Activated gamma-delta T cell (primary cell): ENCODE measurements around the gene RGS10.
"Not testable (repeated sequence)": the region's sequence is repeated elsewhere in the genome, so short reads cannot be mapped to it uniquely, and the experiment has no call there.

Experiments
- DNase-seq: peaks from one replicate; lab custom pipeline; 2025; lab: John Stamatoyannopoulos, UW

Gene RGS10

GRCh38 chr10:119469325-119469707, 73.2 kb downstream of the RGS10 start:
- DNase-seq = no peak

DNA sequence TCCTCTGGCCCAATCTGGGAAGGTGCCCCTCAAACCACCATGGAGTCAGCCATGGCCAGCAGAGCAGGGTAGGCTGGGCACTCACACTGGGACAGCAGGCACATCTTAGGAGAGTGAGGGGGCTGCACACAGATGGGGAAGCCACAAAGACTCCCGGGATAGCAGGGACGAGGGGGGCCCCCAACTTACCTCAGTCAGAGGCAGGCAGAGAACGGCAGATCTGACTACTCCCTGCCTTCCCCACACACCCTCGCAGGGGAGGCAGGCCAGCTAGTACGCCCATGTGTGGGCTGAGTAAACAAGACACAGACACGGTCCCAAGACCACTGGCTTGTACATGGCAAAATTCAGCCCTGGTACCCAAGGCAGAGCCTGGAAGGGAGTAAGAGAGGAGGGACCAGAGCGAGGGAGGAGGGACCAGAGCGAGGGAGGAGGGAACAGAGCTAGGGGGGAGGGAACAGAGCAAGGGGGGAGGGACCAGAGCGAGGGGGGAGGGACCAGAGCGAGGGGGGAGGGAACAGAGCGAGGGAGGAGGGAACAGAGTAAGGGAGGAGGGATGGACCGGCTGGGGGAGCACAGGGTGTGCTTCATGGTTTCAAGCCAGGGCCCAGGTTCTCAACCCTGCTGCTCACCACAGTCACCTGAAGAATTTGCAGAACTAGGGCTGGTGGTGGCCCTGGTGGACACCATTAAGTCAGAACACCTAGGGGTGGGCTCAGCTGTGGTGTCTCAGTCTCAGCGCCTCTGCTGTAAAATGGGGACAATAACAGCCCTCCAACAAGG, 73.8 kb downstream of the RGS10 start:
- DNase-seq = no peak

- DNase-seq = no peak
These were observed 75.9 kb downstream of the RGS10 start for GRCh38 chr10:119466655-119467054.

DNA sequence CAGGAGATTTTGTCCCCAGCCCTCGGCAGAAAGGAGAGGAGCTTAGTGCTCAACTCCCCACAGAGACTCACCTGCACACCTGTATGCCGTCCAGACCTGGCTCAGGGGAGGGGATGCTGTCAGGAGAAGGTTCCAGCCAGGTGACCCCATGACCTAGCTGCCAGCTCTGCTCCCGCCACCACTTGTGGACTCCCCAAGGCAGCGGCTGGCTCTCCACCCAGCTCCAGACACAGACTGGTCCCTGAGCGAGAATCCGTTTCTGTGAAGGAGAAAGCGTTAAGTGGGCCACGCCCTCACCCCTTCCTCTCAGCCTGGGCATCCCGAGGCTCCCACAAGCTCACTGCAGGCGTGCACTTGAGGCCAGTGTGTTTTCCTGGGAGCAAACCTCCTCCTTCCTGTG, 76.4 kb downstream of the RGS10 start:
- no peak for DNase-seq

DNA sequence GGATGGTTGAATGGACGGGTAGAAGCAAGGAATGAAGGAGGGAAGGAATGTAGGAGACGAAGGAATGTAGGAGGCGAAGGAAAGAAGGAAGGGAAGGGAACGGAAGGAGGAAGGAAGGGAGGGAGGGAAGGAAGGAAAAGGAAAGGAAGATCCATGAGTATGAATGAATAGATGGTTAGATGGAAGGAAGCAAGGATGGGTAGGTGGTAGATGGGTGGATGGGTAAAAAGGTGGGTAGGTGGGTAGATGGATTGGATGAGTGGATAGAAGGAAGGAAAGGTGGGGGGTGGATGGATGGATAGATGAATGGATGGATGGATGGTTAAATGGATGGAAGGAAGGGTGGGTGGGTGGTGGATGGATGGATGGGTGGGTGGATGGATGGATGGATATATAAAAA, 77.4 kb downstream of the RGS10 start:
- no peak for DNase-seq

- DNase-seq = not testable (repeated sequence)
These were observed 79.3 kb downstream of the RGS10 start for GRCh38 chr10:119463195-119463594.

DNA sequence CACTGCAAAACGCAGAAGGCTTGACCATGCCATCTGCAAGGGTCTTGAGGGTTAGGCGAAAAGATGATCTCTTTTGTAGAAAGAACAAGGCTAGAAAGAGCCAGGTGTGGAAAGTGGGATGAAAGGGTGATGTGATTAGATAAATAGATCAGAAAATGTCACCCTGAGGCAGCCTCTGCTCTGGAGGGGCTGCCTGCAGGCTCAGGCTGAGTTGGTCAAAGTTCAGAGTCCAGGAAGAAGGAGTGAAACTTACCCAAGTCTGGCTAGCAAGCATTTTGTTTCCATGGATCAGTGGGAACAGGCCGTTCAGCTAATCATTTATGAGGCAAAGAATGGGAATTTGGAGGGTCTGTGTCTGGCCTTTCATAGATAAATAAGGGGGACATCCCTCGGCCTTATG, 79.7 kb downstream of the RGS10 start:
- DNase-seq = no peak

DNA sequence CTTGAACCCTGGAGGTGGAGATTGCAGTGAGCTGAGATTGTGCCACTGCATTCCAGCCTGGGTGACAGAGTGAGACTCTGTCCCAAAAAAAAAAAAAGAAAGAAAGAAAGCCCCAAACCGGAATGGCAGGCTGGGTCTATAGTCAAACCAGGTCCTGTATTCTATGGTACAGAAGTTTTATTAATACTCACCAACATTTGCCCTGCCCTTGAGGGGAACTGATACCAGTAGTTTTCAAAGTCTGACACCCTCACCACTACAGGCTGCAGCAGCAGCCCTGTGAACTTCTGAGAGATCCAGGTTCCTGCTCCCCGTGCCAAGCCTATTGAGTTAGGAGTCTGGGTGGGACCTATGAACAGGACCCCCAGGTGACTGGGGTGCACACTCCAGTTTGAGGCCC, 80.6 kb downstream of the RGS10 start:
- no peak for DNase-seq

DNA sequence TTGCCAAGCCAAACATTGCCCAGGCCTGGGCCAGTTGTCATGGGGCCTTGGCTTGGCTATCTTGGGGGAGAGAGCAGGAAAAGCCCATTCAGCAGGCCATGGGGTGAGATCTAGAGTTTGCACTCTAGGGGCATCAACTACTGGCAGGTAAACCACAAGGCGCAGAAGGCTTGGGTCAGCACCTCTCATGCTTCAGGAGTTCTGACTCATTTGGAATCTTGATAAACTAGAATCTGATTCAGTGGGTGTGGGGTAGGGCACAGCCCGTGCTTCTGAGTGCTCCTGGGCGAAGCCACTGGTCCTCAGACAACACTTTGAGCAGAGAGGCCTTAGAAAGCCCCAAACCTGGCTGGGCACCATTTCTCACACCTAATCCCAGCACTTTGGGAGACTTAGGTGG, 81.1 kb downstream of the RGS10 start:
- DNase-seq = no peak

GRCh38 chr10:119460369-119461195, 81.9 kb downstream of the RGS10 start:
- DNase-seq = no peak

DNA sequence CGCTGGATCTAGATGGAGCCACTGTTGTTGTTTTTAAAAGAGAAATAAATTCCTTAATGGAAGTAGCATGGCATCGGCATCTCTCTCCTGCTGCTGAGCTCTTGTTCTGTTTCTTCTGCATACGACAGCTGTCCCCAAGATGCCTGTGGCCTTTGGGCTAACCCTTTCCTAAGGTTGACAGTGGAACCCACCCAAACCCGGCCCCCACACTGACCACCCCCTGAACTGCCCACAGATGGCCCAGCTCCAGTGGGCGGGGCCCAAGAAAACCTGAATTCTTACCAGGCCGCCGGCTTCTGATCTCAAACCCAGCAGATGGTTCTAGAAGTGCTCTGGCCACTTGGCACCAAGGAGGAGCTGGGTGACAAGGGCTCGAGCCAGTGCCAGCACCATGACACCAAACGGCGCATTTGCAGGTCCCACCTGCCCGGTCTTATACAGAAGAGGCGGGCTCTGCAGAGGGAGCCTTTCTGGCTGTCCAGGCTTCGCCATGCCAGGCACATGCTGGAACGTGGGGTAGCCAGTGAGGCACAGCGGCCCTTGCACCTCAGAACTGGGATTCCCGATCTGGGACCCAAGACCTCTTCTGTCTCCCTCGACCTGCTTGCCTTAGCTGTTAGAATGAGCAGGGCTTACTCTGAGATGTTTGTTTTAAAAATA, 82.7 kb downstream of the RGS10 start:
- no peak for DNase-seq

GRCh38 chr10:119457966-119458766, 84.4 kb downstream of the RGS10 start:
- no peak for DNase-seq

- DNase-seq = no peak
These were observed 86.1 kb downstream of the RGS10 start for GRCh38 chr10:119456435-119456810.

- DNase-seq = no peak
These were observed 86.7 kb downstream of the RGS10 start for GRCh38 chr10:119455609-119456434.

- DNase-seq = no peak
These were observed 87.5 kb downstream of the RGS10 start for GRCh38 chr10:119454990-119455389.

GRCh38 chr10:119454316-119454715, 88.2 kb downstream of the RGS10 start:
- DNase-seq = no peak

DNA sequence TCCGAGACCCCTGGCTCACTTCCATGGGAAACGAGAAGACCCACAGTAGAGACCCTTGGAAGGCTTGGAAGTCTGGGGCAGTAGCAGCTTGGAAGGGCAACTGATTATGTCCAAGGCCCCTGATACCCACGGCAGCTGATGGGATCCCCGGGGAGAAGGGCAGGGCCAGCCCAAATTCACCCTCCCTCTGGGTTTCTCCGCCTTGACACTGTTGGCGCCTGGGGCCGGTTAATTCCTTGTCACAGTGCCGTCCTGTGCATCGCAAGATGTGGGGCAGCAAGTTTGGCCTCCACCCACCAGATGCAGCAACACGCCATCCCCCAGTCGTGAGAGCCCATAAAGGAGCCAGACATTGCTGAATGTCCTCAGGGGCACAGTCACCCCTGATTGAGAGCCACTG, 89.2 kb downstream of the RGS10 start:
- no peak for DNase-seq

- no peak for DNase-seq
These were observed 90.1 kb downstream of the RGS10 start for GRCh38 chr10:119452396-119452795.

- no peak for DNase-seq
These were observed 91.1 kb downstream of the RGS10 start for GRCh38 chr10:119451300-119451896.

- no peak for DNase-seq
These were observed 91.8 kb downstream of the RGS10 start for GRCh38 chr10:119450606-119451299.
